ENCODE results near the gene FOXO3.

The FOXO3 gene

DNA sequence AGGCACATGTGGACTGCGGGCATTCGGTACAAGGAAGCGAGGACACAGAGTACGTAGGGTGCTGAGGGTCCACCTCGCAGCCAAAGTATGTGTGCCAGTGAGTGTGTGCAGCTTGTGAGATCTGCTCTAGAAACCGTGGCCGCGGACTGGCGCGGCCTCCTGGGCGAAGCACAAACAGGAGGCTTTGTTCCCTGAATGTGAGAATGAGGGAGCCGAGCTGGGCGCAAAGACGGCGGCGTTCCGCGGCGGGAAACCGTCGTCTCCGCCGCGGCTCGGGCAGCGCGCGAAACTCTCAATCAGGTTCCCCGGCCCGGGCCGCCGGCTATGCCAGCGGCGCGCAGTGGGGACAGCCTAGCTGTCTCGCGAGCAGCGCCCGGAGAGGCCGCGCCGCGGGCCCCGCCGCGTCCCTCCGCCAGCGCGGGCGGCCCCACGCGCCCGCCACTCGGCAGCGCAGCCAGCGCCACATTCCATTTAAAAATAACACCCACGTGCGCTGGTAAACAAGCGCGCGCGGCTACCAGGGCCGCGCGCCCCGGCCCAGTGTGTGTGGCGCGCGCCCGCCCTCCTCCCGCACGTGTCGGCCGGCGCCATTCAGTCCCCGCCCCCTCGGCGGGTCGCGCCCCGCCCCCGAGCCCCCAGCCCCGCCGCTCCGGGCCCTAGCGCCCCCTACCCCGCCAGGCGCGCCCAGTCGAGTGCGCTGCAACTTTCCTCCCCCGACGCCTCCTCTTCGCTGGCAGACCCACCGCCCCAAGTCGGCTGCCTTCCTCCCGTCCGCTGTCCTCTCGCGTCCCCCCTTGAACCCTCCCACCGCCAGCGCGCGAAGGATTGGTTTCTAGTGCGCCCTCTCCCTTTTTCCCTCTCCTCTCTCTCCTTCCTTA is 3.0 kb upstream of the FOXO3 start:
- H3K79me2 ChIP-seq (ENCODE audit: low read length), result no peaks in the 10 kb centered on the region

DNA sequence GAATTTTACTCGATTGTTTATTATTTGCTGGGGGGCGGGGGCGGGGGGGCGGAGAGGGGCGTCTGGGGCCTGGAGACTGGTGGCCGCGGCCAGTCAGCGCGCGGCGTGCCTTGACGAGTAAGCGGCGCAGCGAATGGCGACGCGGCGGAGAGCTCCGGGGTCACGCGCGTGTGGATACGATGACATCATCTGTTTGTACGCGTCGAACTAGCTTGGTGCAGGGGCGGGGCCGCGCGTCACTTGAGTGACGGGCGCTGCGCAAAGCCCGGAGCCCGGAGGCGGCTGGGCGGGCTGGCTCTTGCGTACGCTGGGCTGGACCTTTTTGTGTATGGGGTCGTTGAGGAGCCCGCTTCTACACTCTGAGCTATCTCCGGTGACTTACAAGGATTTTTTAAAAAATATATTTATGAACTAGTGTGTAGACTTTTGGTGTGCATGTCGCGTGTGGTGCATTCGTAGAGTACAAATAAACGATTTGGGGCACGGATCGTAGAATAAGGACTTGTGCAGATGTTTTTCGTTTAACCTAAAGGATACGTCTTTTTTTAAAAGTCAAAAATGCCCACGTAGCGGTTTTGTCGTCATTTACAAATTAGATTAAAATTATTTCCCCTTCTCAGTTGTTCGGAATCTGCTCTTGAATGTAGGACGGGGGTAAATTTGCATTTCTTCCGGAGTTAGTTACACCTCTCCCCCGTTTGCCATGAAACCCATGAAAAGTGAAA is 2.2 kb upstream of the FOXO3 start:
- peaks cover 12% of the 10 kb centered on the region for H4K20me1 ChIP-seq (ENCODE audit: insufficient read depth, low read length)
- no peaks in the 10 kb centered on the region for H3K9me3 ChIP-seq (ENCODE audit: insufficient read depth, low read length)
- TF ChIP-seq, protein P1, sequence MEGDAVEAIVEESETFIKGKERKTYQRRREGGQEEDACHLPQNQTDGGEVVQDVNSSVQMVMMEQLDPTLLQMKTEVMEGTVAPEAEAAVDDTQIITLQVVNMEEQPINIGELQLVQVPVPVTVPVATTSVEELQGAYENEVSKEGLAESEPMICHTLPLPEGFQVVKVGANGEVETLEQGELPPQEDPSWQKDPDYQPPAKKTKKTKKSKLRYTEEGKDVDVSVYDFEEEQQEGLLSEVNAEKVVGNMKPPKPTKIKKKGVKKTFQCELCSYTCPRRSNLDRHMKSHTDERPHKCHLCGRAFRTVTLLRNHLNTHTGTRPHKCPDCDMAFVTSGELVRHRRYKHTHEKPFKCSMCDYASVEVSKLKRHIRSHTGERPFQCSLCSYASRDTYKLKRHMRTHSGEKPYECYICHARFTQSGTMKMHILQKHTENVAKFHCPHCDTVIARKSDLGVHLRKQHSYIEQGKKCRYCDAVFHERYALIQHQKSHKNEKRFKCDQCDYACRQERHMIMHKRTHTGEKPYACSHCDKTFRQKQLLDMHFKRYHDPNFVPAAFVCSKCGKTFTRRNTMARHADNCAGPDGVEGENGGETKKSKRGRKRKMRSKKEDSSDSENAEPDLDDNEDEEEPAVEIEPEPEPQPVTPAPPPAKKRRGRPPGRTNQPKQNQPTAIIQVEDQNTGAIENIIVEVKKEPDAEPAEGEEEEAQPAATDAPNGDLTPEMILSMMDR (IDR thresholded peaks at IDR 0.05; ENCODE audit: low read depth, low read length), result no peak
- TF ChIP-seq EZH2phosphoT487 (IDR thresholded peaks at IDR 0.05; ENCODE audit: low read depth), result no peak
- peak overlapping the region; percentile 67 for H3K27ac ChIP-seq (ENCODE audit: low read length)
- peaks cover 42% of the 10 kb centered on the region for H3K27me3 ChIP-seq (ENCODE audit: low read depth, low read length)
- H2AFZ ChIP-seq (ENCODE audit: low read depth, low read length), result peak overlapping the region; percentile 95
- peak overlapping the region; percentile 81 for H3K9ac ChIP-seq (ENCODE audit: low read length)
- peak overlapping the region; percentile 90 for H3K4me2 ChIP-seq (ENCODE audit: low read length)
- H3K36me3 ChIP-seq (replicated peaks; ENCODE audit: low read depth, low read length), result no peaks in the 10 kb centered on the region
- no peaks in the 10 kb centered on the region for H3K79me2 ChIP-seq (ENCODE audit: low read length)
- peaks cover 5% of the 10 kb centered on the region; the same call in 1 of the 2 replicates for H3K4me1 ChIP-seq (ENCODE audit: low read length)
- H3K4me3 ChIP-seq (ENCODE audit: low read length), result peak overlapping the region; percentile 97

More for the DNA sequence above, 3.0 kb upstream of the FOXO3 start:
- H3K36me3 ChIP-seq (replicated peaks; ENCODE audit: low read depth, low read length), result no peaks in the 10 kb centered on the region
- H4K20me1 ChIP-seq (ENCODE audit: insufficient read depth, low read length), result peaks cover 5% of the 10 kb centered on the region
- H3K27ac ChIP-seq (ENCODE audit: low read length), result peak overlapping the region; percentile 67
- H3K27me3 ChIP-seq (ENCODE audit: low read depth, low read length), result peaks cover 37% of the 10 kb centered on the region
- no peak for TF ChIP-seq EZH2phosphoT487 (IDR thresholded peaks at IDR 0.05; ENCODE audit: low read depth)
- TF ChIP-seq, protein P1 (IDR thresholded peaks at IDR 0.05; ENCODE audit: low read depth, low read length), result no peak
- peak overlapping the region; percentile 92 for H3K4me2 ChIP-seq (ENCODE audit: low read length)
- H3K4me1 ChIP-seq (ENCODE audit: low read length), result peaks cover 5% of the 10 kb centered on the region; the same call in 1 of the 2 replicates
- peak overlapping the region; percentile 97 for H3K4me3 ChIP-seq (ENCODE audit: low read length)
- peak overlapping the region; percentile 91; the same call in 1 of the 2 replicates for H2AFZ ChIP-seq (ENCODE audit: low read depth, low read length)
- no peaks in the 10 kb centered on the region for H3K9me3 ChIP-seq (ENCODE audit: insufficient read depth, low read length)
- H3K9ac ChIP-seq (ENCODE audit: low read length), result peak overlapping the region; percentile 81

DNA sequence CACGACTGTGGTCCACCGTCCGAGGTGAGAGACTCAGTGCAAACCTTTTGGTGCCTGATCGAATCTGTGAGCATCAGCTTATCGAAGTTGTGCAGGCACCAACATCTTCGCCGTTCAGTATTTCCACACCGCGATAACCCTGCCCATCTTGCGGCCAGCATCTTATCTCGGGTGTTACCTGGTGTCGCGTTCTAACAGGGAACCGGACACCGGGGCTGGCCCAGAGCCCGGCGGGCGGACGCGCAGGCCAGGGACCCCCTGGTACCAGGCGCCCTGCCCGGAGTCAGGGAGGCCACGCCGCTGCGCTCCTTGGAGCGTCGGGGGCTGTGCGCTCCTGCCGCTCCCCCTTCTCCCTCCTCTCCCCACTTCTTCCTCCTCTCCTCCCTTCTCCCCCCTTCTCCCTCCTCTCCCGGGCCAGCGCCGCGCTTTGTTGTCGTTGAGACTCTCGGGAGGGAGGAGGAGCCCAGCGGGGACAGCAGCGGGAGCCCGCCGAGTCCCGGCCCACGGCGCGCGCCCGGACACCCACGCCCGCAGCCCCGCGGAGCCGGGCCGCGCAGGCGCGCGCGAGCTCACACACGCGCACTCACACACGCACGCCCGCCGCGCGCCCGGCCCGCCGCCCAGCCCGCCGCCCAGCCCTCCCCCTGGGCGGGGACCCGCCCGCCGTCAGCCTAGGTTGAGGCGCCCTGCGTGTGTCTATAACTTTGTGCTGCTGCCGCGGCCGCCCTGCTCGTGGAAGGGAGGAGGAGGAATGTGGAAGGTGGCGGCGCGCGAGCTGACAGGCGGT is 1.4 kb upstream of the FOXO3 start:
- Histone ChIP-seq H3K27me3 (ENCODE audit: low read depth, low read length) (peaks cover 34% of the 10 kb centered on the region), H3K4me2 (ENCODE audit: low read length) (peak overlapping the region; percentile 90), H3K27ac (ENCODE audit: low read length) (peak overlapping the region; percentile 63), H3K4me3 (ENCODE audit: low read length) (peak overlapping the region; percentile 97), H3K9ac (ENCODE audit: low read length) (peak overlapping the region; percentile 72), H3K4me1 (ENCODE audit: low read length) (peaks cover 11% of the 10 kb centered on the region), H2AFZ (ENCODE audit: low read depth, low read length) (peak overlapping the region; percentile 95), H3K9me3 (ENCODE audit: insufficient read depth, low read length) (no peaks in the 10 kb centered on the region), H3K79me2 (ENCODE audit: low read length) (no peaks in the 10 kb centered on the region), H4K20me1 (ENCODE audit: insufficient read depth, low read length) (peaks cover 16% of the 10 kb centered on the region), H3K36me3 (replicated peaks; ENCODE audit: low read depth, low read length) (no peaks in the 10 kb centered on the region)
- no peak for TF ChIP-seq EZH2phosphoT487 (IDR thresholded peaks at IDR 0.05; ENCODE audit: low read depth)
- TF ChIP-seq, protein P1 (IDR thresholded peaks at IDR 0.05; ENCODE audit: low read depth, low read length), result no peak

All from OCI-LY3 (cell line).